NCI-H1694 (cell line): ENCODE results near the gene NAPB.
"Not testable (repeated sequence)": the region's sequence is repeated elsewhere in the genome, so short reads cannot be mapped to it uniquely, and the experiment has no call there.

ENCODE experiments used
- DNase-seq: peaks from one replicate; lab custom pipeline; 2025; lab: John Stamatoyannopoulos, UW

Gene NAPB

DNA sequence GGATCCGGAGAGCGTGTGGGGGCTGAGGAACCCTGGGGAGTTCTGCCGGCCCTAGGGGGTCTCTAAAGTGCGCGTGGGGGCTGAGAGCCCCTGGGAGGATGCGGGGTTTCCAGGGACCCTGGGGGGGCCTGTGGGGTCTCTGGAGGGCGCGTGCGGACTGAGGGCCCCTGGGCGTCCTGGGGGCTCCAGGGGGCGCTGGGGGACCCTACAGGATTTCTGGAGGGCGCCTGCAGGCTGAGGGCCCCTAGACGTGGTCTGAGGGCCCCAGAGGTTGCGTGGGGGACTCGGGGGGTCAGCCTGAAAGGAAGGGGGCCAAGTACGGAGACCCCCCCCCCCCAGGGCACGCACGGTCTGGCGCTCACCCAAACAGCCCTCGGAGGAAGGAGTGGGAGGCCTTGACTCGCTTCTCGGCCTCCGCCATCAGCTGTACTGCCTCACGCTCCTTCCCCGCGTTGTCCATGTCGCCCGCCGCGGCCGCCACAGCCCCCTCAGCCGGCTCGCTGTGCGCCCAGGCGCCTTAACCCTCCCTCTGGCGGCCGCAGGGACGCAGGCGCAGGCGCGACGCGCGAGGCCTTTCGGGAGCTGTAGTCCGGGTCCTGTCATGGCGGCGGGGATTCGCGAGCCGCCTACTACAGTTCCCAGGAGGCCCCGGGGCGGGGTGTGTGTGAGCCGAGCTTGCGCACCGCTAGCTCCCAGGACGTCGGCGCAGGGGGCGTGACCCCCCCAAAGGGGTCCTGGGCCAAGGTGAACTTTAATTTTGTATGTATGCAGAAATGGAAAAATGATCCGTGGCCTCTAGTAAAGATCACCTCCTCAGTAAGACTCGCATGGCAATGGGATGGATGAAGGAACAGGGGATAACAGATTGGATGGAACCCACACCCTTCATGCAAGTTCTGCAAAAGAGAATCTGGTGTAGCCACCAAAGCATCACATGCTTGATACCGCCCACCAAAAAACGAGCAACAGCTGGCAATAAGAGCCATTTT is at the start of gene NAPB:
NAPB (minus strand) TSS at position 546 of the 989 bp plus-strand sequence; CDS start at position 460, 86 bp downstream.
- peak; percentile 73 for DNase-seq

GRCh38 chr20:23466961-23467360 is 45.7 kb upstream of the NAPB start:
- not testable (repeated sequence) for DNase-seq

DNA sequence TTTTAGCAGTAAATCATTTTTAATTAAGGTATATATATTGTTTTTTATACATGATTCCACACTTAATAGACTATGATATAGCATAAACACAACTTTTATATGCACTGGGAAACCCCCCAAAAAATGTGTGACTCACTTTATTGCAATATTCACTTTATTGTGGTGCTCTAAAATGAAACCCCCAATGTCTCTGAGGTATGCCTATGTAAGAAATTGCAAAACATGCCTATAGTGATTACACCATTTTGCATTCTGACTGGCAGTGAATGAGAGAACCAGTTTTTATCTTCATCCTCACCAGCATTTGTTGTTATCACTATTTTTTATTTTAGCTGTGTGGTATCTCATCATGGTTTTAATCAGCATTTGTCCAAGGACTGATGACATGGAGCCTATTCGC is 39.9 kb upstream of the NAPB start:
- DNase-seq, result no peak

DNA sequence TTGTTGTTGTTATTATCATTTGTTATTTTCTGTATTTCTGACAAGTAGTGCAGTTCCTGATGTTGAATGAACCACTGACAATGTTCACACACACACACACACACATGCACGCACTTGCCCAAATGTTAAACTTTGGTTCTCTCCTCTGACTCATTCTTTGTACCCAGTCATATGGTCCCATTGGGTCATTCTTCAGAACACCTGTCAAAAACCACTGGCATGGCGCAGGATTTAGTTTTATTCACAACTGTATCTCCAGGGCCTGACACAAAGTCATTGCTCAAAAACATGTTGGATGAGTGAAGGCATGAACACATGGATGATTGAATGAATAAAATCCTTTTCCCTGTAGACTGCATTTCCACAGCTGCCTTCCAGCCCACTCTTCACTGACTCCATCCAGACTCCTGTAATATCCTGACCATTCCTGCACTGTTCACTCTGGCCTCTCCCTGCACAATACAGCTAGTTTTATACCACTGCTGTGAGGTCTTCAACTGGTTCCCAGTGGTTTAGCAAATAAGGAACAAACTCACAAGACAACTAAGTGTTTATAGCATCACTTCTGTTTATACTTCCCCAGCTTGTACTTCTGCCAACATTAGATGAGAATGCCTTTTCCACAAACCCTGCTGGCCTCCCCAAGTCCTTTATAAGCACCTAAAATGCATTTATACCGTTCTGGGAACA is 38.3 kb upstream of the NAPB start:
- no peak for DNase-seq

DNA sequence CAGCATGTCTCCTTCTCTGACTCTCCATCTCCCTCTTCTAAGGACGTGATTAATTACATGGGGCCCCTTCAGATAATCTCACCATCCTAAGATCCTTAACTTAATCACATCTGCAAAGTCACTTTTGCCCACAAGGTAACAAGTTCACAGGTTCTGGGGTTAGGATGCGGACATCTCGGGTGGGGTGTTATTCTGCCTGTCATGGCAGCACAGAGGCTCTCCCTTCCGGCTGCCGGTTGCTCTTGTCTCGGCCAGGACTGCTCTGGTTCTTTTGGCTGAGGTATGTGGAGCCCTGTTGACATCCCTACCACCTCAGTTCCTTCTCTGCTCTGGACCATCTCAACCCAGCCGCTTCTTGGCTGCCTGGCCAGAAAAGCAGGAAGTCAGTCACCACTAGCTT is 35.6 kb upstream of the NAPB start:
- DNase-seq, result no peak

GRCh38 chr20:23456409-23456808 is 35.1 kb upstream of the NAPB start:
- no peak for DNase-seq

GRCh38 chr20:23455639-23456038 is 34.4 kb upstream of the NAPB start:
- DNase-seq, result no peak

DNA sequence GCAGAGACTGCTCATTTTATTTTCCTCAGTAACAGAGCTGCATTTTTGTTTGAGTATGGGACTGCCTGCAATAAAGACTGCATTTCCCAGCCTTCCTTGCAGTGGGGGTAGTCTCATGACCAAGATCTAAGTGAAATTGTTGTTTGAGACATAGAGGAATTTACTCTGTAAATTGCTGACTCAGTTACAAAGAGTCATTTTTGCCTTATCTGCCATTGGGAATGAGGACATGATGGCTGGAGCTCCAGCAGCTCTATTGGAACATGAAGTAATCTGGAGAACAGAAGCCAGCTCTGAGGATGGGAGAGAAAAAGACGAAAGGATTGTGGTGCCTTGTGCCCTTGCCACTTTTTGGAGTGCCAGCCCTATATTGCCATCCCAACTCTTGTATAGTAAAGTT is 33.5 kb upstream of the NAPB start:
- DNase-seq, result no peak

DNA sequence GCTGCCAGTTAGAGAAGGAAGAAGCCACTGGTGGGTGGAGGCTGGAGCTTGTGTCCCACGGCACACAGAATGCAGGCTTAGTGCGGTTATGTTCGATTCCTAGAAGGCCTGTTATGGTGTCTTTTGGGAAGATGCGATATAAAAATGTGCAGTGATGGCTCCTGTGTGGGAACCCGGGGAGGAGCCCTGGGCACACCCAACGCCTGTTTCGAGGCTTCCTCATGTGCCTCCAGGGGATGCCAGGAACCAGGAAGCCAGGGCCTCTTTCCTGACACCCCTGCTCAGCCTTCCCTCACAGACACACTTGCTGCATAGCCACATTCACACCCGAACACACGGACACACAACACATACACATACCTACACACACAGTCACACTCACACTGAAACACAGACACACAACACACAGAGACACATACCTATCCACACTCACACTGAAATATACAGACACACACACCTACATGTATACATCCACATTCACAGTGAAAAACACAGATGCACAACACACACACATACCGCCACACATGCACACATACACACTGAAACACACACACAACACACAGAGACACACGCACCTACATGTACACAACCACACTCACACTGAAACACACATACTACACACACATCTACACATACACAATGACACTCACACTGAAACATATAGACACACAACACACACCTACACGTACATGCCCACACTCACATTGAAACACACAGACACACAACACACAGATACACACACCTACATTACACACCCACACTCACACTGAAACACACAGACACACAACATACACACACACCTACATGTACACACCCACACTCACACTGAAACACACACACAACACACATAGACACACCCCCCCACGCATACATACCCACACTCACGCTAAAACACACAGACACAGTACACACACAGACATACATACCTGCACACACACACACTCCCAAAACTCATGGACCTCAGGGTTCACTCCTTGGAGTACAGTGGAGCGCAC is 32.6 kb upstream of the NAPB start:
- no peak for DNase-seq

GRCh38 chr20:23452776-23453175 is 31.5 kb upstream of the NAPB start, which contains the start of gene CST11:
TSS of gene CST11 (minus strand) at chr20:23452876. CDS start at chr20:23452811, 65 bp downstream.
- DNase-seq, result no peak

DNA sequence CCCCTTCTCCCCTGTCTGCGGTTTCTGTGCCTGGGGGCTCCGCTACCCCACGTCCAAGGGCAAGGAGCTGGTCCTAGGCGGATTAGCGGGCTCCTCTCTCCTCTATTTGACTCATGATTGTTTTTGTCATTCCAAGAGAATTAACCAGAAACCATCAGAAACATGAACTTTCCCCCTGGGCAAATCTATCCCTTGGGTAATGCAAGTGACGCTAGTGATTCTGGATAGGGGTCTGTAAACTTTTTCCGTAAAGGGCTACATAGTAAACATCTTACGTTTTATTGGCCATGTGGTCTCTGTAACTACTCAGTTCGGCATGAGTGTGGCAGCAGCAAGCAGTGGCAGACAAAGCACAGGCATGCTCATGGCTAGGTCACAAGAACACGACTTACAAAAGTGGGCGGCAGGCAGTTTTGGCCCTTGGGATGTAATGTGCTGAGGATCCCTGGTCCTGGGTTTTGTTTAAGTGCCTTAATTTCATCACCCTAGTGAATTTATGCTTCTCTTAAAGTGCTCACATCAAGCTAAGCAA is 30.7 kb upstream of the NAPB start:
- DNase-seq, result no peak

- no peak for DNase-seq
Observed at GRCh38 chr20:23450877-23451276, 29.6 kb upstream of the NAPB start.

- DNase-seq, result no peak
Observed at GRCh38 chr20:23449421-23449820, 28.1 kb upstream of the NAPB start.

DNA sequence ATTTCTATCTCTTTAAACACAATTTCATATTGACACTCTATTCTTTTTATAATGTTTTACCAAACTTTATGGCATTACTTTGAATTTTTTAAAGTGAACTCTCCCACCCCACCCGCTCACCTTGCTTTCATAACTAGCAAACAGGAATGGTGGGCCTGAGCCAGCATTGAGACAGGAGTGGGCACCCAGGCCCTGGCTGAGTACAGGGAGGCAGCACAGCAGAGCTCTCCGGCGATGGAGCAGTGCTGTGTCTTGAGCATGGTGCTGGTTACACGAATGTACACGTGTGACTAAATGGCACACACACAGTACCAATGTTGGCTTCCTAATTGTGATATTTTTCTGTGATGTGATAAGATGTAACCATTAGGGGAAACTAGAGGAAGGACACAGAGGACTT is 26.9 kb upstream of the NAPB start:
- no peak for DNase-seq

DNA sequence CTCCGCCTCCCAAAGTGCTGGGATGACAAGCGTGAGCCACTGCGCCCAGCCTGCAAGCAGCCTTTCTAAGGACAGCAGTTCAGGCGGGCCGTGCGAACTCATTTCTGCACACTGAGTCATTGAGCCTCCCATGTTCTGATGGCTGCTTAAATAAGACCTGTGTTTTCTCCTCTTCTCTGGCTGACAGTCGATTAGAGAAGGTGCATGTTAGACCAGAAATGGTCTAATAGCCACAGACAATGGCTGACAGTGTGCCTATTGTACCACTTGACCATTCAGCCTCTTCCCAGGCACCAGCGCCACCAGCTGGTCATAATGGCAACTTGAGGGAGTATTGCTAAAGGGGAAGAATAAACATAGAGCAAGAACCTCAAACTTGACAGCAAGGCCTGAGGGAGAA is 25.2 kb upstream of the NAPB start:
- peak; percentile 2 for DNase-seq

DNA sequence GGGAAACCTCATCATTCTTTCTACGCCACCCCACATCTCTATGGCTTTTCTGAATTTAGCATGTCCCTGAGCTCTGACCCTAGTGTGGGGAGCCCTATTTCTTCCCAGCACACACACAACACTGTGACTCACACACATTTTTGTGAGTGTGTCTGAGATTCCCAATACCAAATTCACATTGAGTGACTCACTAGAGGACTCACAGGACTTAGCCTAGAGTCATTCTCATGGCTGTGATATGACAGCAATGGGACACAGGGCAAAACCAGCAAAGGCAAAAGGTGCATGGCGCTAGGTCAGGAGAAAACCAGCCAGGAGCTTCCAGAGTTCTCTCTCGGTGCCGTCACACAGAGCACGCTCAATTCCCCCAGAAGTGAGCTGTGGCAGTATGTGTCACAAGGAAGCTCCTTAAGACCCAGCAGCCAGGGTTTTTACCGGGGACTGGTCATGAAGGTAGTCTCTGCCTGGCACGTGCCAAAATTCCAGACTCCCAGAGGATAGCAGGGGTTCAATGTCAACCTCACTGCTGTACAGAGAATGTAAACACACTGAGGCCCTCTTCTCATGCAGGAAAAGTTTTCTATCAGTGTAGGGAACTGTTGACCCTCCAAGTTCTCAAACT is 24.4 kb upstream of the NAPB start:
- no peak for DNase-seq

GRCh38 chr20:23444859-23445258 is 23.6 kb upstream of the NAPB start:
- no peak for DNase-seq

- no peak for DNase-seq
Observed at GRCh38 chr20:23442436-23442835, 21.1 kb upstream of the NAPB start.

- DNase-seq, result peak; percentile 56
Observed at GRCh38 chr20:23441850-23442313, 20.6 kb upstream of the NAPB start.

- DNase-seq, result no peak
Observed at GRCh38 chr20:23440004-23440403, 18.7 kb upstream of the NAPB start.

DNA sequence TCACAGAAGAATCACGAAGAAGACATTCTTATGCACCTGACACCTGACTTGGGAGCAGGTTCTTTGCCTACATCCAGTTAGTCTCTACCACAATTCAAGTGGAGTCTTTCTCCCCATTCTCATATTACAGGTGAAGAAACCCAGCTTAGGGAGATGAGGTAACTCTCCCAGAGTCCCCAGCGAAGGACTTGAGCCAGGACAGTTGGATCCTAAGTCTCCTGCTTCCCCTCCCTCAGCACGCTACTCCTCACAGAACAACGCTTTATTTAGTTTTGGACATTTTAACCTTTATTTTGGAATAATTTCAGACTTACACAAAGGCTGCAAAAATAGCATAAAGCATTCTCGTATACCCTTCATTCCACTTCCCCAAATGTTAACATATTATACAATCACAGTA is 17.4 kb upstream of the NAPB start:
- no peak for DNase-seq
